Omental fat pad (tissue), 4 donors: ENCODE data around the gene TEX261. TPM values are rescaled to one million over a fixed set of nuclear protein-coding genes. Genes with fewer than 3 reads are reported as not detected.

ENCODE experiments used
- ATAC-seq: fragments of 150-250 bp; one replicate; pipeline ENCODE4 v1.9.1; 2016; ENCODE audit warnings: mild to moderate bottlenecking, moderate library complexity; ENCODE audit not compliant: low FRiP score
- DNase-seq: peaks from one replicate; pipeline ENCODE4 v3.0.0-alpha.2; 2019; ENCODE audit warnings: low spot score
- total RNA-seq, 4 donors: library from RNA; depleted of rRNA; stranded (reverse); fragments of >200 nt; gene quantifications; one replicate each; pipeline ENCODE4 v1.1.0, GENCODE V29; 2016
- TF ChIP-seq, protein P1 (sequence below), 3 donors: fragments of 450-650 bp; IDR thresholded peaks; one replicate each; pipeline ENCODE4 v1.5.1; 2016 to 2017; ENCODE audit warnings: antibody characterized with exemption in 3 of 3, mild to moderate bottlenecking in 3 of 3, moderate library complexity in 2 of 3

TEX261 gene
- total RNA-seq, 4 donors from 2014 or later: 33.6 to 63.0 (median 41.1) TPM

DNA sequence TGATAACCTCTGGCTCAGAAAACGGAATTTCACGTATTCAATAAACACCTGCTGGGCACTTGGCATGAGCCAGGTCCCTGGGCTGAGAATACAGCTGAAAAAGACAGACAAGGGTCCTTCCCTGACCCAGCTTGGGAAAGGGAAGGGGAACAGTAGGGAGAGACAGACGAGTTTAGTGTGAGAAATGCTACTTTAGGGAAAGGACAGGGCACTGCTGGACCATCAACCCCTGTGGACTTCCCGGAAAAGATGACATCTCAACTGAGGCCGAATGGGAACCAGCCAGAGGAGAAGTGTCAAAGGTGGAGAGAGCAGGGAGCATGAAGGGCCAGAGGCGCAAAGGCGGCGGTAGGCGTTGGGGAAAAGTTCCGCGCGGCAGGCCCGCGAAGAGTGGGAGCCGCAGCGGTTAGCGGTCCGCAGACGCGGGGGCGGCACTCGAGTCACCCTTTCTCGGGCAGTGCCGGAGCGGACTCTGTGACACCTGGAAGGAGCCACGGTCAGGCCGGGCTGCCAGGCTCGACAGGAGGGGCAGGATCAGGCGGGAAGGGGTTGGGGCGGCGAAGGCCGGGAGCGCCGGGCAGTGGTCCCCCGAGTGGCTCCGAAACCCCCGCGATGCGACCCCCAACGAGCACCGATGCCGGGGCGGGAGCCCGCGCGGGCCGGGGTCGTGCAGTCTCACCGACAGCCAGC is 519 bp downstream of the TEX261 start:
- DNase-seq (no peak), ATAC-seq (peak; percentile 39)
- TF ChIP-seq, protein P1, sequence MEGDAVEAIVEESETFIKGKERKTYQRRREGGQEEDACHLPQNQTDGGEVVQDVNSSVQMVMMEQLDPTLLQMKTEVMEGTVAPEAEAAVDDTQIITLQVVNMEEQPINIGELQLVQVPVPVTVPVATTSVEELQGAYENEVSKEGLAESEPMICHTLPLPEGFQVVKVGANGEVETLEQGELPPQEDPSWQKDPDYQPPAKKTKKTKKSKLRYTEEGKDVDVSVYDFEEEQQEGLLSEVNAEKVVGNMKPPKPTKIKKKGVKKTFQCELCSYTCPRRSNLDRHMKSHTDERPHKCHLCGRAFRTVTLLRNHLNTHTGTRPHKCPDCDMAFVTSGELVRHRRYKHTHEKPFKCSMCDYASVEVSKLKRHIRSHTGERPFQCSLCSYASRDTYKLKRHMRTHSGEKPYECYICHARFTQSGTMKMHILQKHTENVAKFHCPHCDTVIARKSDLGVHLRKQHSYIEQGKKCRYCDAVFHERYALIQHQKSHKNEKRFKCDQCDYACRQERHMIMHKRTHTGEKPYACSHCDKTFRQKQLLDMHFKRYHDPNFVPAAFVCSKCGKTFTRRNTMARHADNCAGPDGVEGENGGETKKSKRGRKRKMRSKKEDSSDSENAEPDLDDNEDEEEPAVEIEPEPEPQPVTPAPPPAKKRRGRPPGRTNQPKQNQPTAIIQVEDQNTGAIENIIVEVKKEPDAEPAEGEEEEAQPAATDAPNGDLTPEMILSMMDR (IDR thresholded peaks at IDR 0.05): no peak

DNA sequence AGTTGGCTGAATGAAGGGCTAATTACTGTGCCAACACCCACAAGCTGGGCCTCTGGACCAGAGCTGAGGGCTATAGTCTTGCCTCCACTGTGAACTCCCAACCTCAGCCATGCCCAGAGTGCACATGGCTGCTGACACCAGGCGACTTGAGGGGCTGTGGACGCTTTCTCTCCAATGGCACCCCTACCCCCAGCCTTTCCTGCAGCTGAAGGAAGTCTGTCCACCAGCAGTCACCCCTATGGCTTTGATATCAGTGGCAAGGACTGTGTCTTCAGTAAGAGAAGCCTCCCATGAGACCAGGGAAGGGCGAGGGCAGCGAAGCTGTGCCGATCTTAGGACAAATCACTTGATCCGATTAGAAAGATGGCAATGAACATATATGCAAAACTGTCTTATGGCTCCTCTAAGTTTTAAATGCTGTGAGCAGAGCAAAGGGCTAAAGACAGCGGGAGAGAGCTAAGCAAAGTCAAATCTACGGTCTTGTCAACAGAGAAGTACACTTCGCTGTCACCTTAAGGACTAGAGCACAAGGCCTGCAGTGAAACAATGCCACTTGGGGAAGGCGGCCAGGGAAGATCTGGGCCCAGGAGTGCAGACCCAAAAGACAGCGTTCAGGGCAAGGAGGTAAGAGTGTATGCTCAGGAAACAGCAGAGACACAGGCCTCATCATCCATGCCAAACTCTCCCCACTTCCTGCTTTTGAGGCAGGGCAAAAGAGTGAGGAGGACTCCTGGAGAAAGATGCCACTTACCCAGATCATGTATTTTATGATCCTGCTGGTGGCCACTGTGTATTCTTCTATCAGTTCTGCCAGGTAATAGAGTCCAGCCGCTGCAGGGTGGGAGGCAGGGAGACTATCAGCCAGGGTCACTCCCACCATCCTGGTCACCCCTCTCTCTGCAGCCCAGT is 1.5 kb downstream of the TEX261 start:
- DNase-seq: no peak
- TF ChIP-seq, protein P1 (IDR thresholded peaks at IDR 0.05): no peak
- no peak for ATAC-seq

DNA sequence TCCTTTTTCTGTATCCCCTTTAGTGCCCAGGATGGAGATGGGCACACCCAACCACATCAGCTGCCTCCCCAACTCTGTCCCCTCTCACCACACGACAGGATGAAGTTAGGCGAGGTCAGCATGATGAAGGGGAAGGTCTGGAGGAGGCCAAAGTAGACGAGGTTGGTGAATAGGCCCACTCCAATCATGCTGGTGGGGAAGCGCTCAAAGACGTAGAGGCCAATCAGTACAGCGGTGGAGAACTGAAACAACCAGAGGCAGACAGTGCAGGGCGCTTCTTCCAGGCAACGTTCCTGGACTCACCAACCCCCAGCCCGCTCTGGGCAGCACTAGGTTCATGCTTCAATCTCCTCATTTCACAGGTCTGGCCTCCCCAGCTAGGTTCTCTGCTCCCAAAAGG is 2.9 kb downstream of the TEX261 start:
- DNase-seq (no peak), ATAC-seq (no peak)
- TF ChIP-seq, protein P1 (IDR thresholded peaks at IDR 0.05): no peak

DNA sequence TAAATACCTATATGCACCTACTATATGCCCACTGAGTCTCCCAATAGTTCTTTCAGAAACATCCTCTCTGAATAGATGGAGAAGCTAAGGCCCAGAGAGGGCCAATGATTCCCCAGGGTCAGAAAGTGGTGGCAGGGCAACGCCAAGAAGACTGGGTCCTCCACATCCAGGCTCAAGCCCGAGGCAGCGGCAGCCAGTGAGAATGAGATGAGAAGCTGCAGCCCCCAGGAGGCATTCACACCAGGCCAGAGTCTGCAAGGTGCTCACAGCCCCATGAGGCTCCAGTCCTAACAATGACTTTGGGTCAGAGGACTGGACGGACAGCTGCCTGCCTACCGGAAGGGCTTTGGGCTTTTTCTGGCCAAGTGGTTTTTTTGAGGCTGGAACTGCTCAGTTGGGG is 3.5 kb downstream of the TEX261 start:
- DNase-seq: no peak
- TF ChIP-seq, protein P1 (IDR thresholded peaks at IDR 0.05): no peak
- no peak for ATAC-seq

DNA sequence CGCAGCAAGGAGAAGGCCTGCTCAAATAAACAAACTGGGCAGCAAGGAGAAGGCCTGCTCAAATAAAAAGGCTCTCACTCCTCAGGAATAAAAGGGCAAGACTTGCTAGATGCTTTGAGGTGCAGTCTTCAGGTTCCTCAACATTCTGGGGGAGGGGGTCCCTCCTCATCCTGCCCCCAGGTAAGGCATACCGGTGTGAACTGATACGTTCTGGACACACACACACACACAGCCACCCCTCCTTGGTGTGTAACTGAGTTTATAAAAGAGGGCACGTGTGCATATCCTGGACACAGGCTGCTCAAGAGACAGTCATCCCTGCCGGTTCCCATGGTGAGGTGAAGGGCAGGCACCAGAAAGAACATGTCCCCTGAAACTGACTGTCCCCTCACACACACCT is 4.5 kb downstream of the TEX261 start:
- no peak for DNase-seq
- TF ChIP-seq, protein P1 (IDR thresholded peaks at IDR 0.05): no peak

DNA sequence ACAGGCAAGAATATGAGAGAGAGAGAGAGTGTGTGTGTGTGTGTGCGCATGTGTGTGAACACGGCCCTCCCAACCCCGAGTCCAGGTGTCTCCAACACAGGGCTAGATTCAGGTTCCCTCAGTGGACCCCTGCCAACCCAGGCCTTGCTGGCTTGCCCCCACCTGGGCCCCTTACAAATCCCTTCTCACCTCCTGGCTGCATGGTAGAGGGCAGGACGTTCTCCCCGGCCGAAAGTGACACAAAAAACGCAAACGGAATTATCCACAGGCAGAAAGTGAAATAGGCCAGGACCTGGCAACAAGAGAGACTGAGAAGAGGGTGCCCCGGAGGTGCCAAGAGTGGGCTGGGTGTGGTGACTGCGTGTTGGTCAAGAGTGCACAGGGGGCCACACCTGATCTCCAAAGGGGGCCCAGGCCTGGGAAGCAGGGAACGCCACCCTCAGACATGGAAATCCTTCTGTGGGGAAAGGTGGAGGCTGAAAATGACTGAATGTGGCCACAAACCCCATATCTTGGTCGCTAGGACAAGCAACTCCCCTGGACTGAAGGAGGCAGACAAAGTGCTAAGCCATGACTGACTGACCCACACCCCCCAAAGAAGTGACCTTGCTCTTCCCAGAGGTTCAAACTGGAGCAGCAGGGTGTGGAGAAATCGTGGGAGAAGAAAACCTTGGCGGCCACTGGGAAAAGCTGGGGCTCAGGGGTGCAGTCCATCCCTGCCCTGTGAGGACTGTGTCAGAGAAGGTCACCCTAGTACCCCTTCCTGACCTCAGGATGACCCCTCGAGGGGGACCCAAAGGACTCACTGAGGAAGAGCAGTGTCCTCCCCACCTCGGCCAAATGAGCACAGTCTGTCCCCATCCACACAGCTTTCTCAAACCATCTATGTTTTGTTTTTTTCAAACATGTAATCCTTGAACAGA is 5.7 kb downstream of the TEX261 start:
- ATAC-seq (no peak), DNase-seq (no peak)
- TF ChIP-seq, protein P1 (IDR thresholded peaks at IDR 0.05): no peak

More for the DNA sequence above, 4.5 kb downstream of the TEX261 start:
- ATAC-seq: no peak
